ENCODE measurements around the gene MMP23B.
"Not testable (repeated sequence)": the region's sequence is repeated elsewhere in the genome, so short reads cannot be mapped to it uniquely, and the experiment has no call there.

DNA sequence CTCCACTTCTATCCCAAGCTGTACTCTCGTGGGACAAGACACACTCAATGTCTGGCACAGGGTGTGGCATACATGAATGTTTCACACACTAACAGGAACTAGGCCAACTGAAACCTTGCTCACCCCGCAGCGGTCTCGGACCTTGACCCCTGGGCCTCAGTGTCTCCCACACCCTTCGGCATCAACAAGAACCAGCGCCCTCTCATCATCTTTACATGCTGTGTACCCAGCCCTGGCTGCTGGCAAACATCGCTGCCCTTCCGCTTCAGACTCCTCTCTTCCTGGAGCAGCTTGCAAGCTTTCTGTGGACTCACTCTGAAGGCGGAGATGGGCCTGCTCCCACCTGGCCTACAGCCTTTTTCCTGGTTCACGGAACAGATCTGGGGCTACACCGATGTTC lies 16.3 kb downstream of the MMP23B start:
- not testable (repeated sequence) for TF ChIP-seq CTCF, POLR2A (IDR thresholded peaks at IDR 0.05)

Data from esophagus squamous epithelium (tissue), 4 donors.